Activated T-cell treated with anti-CD3 and anti-CD28 coated beads, Interleukin-2, amount 50 U/mL, for 4 hours (primary cell): ENCODE data around the gene MED15. TPM values are rescaled to one million over a fixed set of nuclear protein-coding genes. Genes with fewer than 3 reads are reported as not detected.

Experiments used
- ATAC-seq, 2 donors: fragments of 200-7000 bp; cut with Tn5 transposase; one replicate each; pipeline ENCODE4 v1.10.0; 2021
- DNase-seq: peaks from one replicate; pipeline ENCODE4 v3.0.0-alpha.2; 2020
- H3K27me3 Mint-ChIP-seq: one replicate; pipeline ENCODE4 v1.8.0; 2021; ENCODE audit warnings: low read depth, mixed read lengths
- H3K36me3 Mint-ChIP-seq: one replicate; pipeline ENCODE4 v1.8.0; 2022; ENCODE audit warnings: mixed read lengths; ENCODE audit not compliant: insufficient read depth
- H3K4me1 Mint-ChIP-seq: one replicate; pipeline ENCODE4 v1.8.0; 2021; ENCODE audit warnings: low read depth, mixed read lengths
- H3K4me3 Mint-ChIP-seq: one replicate; pipeline ENCODE4 v1.8.0; 2021; ENCODE audit warnings: mild to moderate bottlenecking, moderate library complexity, mixed read lengths
- H3K9me3 Mint-ChIP-seq: one replicate; pipeline ENCODE4 v1.8.0; 2021; ENCODE audit warnings: mixed read lengths
- total RNA-seq, 3 donors: library from RNA; stranded (reverse); gene quantifications; one replicate each; pipeline ENCODE4 v1.2.1, GENCODE V29; 2021

The MED15 gene
- total RNA-seq, 3 donors from 2014 or later = 83.2 to 90.5 (median 84.0) TPM

- peaks cover 3% of the 10 kb centered on the region for H3K27me3 Mint-ChIP-seq
- H3K4me1 Mint-ChIP-seq = no peaks in the 10 kb centered on the region
- no peaks in the 10 kb centered on the region for H3K9me3 Mint-ChIP-seq
- ATAC-seq (no peak), DNase-seq (no peak)
- H3K36me3 Mint-ChIP-seq = no peaks in the 10 kb centered on the region
- no peak overlapping the region for H3K4me3 Mint-ChIP-seq
Observed at GRCh38 chr22:20632518-20632917, 125.1 kb downstream of the MED15 start.

GRCh38 chr22:20634560-20635226, 127.3 kb downstream of the MED15 start:
- Mint-ChIP-seq H3K4me1 (no peaks in the 10 kb centered on the region), H3K9me3 (peaks cover under 1% of the 10 kb centered on the region)
- ATAC-seq = no peak

GRCh38 chr22:20635227-20635591, 127.8 kb downstream of the MED15 start:
- H3K4me3 Mint-ChIP-seq = no peak overlapping the region
- DNase-seq (no peak), ATAC-seq (no peak)
- H3K9me3 Mint-ChIP-seq = peaks cover 4% of the 10 kb centered on the region
- H3K27me3 Mint-ChIP-seq = peaks cover 6% of the 10 kb centered on the region
- no peaks in the 10 kb centered on the region for H3K36me3 Mint-ChIP-seq
- H3K4me1 Mint-ChIP-seq = no peaks in the 10 kb centered on the region

More at GRCh38 chr22:20634560-20635226, 127.3 kb downstream of the MED15 start:
- Mint-ChIP-seq H3K4me3 (no peak overlapping the region), H3K36me3 (no peaks in the 10 kb centered on the region), H3K27me3 (peaks cover 3% of the 10 kb centered on the region)
- DNase-seq = no peak

GRCh38 chr22:20636075-20636812, 128.8 kb downstream of the MED15 start:
- no peak overlapping the region for H3K4me3 Mint-ChIP-seq
- no peaks in the 10 kb centered on the region for H3K36me3 Mint-ChIP-seq
- no peaks in the 10 kb centered on the region for H3K4me1 Mint-ChIP-seq
- peaks cover 6% of the 10 kb centered on the region for H3K27me3 Mint-ChIP-seq
- H3K9me3 Mint-ChIP-seq = peaks cover 4% of the 10 kb centered on the region
- DNase-seq (no peak), ATAC-seq (no peak)

- ATAC-seq = no peak
- H3K4me3 Mint-ChIP-seq = no peak overlapping the region
Observed at GRCh38 chr22:20636945-20637344, 129.5 kb downstream of the MED15 start.

More at GRCh38 chr22:20636945-20637344, 129.5 kb downstream of the MED15 start:
- no peaks in the 10 kb centered on the region for H3K4me1 Mint-ChIP-seq
- no peak for DNase-seq
- peaks cover 4% of the 10 kb centered on the region for H3K9me3 Mint-ChIP-seq
- H3K27me3 Mint-ChIP-seq = peaks cover 6% of the 10 kb centered on the region
- H3K36me3 Mint-ChIP-seq = no peaks in the 10 kb centered on the region

Other genes with a start within 250 kb of the MED15 start
- 1 to 10 TPM in 2 of 3 donors, under 1 TPM in 1; 0.89 to 1.4 (median 1.0) TPM for gene RTN4R, start 239.3 kb upstream of the MED15 start, total RNA-seq
- 10 to 100 TPM; 30.3 to 38.1 (median 33.2) TPM for gene DGCR6L, start 187.6 kb upstream of the MED15 start, total RNA-seq
- gene ZNF74, start 113.5 kb upstream of the MED15 start, total RNA-seq = 10 to 100 TPM; 16.4 to 21.1 (median 19.4) TPM
- gene SCARF2, start 69.8 kb upstream of the MED15 start, total RNA-seq = under 1 TPM; 0.24 to 0.46 (median 0.37) TPM
- gene KLHL22, start 11.8 kb upstream of the MED15 start, total RNA-seq = 1 to 10 TPM; 4.6 to 5.8 (median 5.7) TPM